HG03469 (cell line): ENCODE data around the gene PPP4R1.

Experiments used
- ATAC-seq: cut with Tn5 transposase; IDR thresholded peaks from one replicate; pipeline ENCODE4 v1.9.1; 2021; ENCODE audit warnings: mild to moderate bottlenecking, moderate library complexity, moderate number of reproducible peaks; ENCODE audit not compliant: unreplicated experiment

Gene PPP4R1

GRCh38 chr18:9552191-9552590, 62.2 kb downstream of the PPP4R1 start:
- no peak for ATAC-seq

- ATAC-seq = no peak
Observed at GRCh38 chr18:9550429-9550828, 63.9 kb downstream of the PPP4R1 start.

- no peak for ATAC-seq
Observed at GRCh38 chr18:9549405-9549804, 65.0 kb downstream of the PPP4R1 start.

- no peak for ATAC-seq
Observed at GRCh38 chr18:9547782-9548181, 66.6 kb downstream of the PPP4R1 start.

GRCh38 chr18:9546468-9546867, 67.9 kb downstream of the PPP4R1 start:
- ATAC-seq = no peak

- no peak for ATAC-seq
Observed at GRCh38 chr18:9545029-9545428, 69.3 kb downstream of the PPP4R1 start.

- no peak for ATAC-seq
Observed at GRCh38 chr18:9542924-9543323, 71.4 kb downstream of the PPP4R1 start.

- no peak for ATAC-seq
Observed at GRCh38 chr18:9539938-9540337, 74.4 kb downstream of the PPP4R1 start.

- ATAC-seq = no peak
Observed at GRCh38 chr18:9539283-9539682, 75.1 kb downstream of the PPP4R1 start.

- ATAC-seq = no peak
Observed at GRCh38 chr18:9537677-9538076, 76.7 kb downstream of the PPP4R1 start.

- no peak for ATAC-seq
Observed at GRCh38 chr18:9536354-9537152, 77.8 kb downstream of the PPP4R1 start.

GRCh38 chr18:9535430-9535991, 78.8 kb downstream of the PPP4R1 start:
- ATAC-seq = no peak

GRCh38 chr18:9534844-9535243, 79.5 kb downstream of the PPP4R1 start:
- no peak for ATAC-seq

GRCh38 chr18:9531791-9532410, 82.5 kb downstream of the PPP4R1 start:
- no peak for ATAC-seq

GRCh38 chr18:9530226-9531009, 83.9 kb downstream of the PPP4R1 start:
- no peak for ATAC-seq

- no peak for ATAC-seq
Observed at GRCh38 chr18:9526458-9526857, 87.9 kb downstream of the PPP4R1 start.

- ATAC-seq = no peak
Observed at GRCh38 chr18:9522952-9523351, 91.4 kb downstream of the PPP4R1 start.

GRCh38 chr18:9521770-9522169, 92.6 kb downstream of the PPP4R1 start:
- ATAC-seq = no peak

- ATAC-seq = no peak
Observed at GRCh38 chr18:9520666-9521065, 93.7 kb downstream of the PPP4R1 start.

- no peak for ATAC-seq
Observed at GRCh38 chr18:9519399-9519798, 95.0 kb downstream of the PPP4R1 start.

GRCh38 chr18:9517869-9518268, 96.5 kb downstream of the PPP4R1 start:
- ATAC-seq = no peak
